ENCODE results near the gene AKT1. TPM values are rescaled to one million over a fixed set of nuclear protein-coding genes. Genes with fewer than 3 reads are reported as not detected.

Gene AKT1
- total RNA-seq, 1 donor: 188 TPM

GRCh38 chr14:104776961-104777807 is 18.4 kb downstream of the AKT1 start:
- no peak overlapping the region for H3K4me2 ChIP-seq (ENCODE audit: insufficient read depth, low read length)
- H2AFZ ChIP-seq (ENCODE audit: low read length): no peak overlapping the region
- H3K27ac ChIP-seq (ENCODE audit: low read depth, low read length): no peak overlapping the region
- H3K4me3 ChIP-seq (ENCODE audit: insufficient read depth, low read length): no peak overlapping the region
- peaks cover 20% of the 10 kb centered on the region for H3K36me3 ChIP-seq (ENCODE audit: insufficient read depth, low read length)
- no peaks in the 10 kb centered on the region for H3K9me3 ChIP-seq (ENCODE audit: low read depth, low read length)
- TF ChIP-seq, protein P1, sequence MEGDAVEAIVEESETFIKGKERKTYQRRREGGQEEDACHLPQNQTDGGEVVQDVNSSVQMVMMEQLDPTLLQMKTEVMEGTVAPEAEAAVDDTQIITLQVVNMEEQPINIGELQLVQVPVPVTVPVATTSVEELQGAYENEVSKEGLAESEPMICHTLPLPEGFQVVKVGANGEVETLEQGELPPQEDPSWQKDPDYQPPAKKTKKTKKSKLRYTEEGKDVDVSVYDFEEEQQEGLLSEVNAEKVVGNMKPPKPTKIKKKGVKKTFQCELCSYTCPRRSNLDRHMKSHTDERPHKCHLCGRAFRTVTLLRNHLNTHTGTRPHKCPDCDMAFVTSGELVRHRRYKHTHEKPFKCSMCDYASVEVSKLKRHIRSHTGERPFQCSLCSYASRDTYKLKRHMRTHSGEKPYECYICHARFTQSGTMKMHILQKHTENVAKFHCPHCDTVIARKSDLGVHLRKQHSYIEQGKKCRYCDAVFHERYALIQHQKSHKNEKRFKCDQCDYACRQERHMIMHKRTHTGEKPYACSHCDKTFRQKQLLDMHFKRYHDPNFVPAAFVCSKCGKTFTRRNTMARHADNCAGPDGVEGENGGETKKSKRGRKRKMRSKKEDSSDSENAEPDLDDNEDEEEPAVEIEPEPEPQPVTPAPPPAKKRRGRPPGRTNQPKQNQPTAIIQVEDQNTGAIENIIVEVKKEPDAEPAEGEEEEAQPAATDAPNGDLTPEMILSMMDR (IDR thresholded peaks at IDR 0.05; ENCODE audit: extremely low read depth, low read depth, low read length): no peak
- peaks cover 38% of the 10 kb centered on the region for H4K20me1 ChIP-seq (ENCODE audit: insufficient read depth, low read length)
- H3K79me2 ChIP-seq (ENCODE audit: insufficient read depth, low read length): peaks cover 6% of the 10 kb centered on the region
- DNase-seq (ENCODE audit: insufficient read length, low spot score, missing footprints): peak; percentile 89
- H3K27me3 ChIP-seq (ENCODE audit: insufficient read depth, low read length): no peaks in the 10 kb centered on the region
- H3K4me1 ChIP-seq (ENCODE audit: insufficient read depth, low read length): no peaks in the 10 kb centered on the region

DNA sequence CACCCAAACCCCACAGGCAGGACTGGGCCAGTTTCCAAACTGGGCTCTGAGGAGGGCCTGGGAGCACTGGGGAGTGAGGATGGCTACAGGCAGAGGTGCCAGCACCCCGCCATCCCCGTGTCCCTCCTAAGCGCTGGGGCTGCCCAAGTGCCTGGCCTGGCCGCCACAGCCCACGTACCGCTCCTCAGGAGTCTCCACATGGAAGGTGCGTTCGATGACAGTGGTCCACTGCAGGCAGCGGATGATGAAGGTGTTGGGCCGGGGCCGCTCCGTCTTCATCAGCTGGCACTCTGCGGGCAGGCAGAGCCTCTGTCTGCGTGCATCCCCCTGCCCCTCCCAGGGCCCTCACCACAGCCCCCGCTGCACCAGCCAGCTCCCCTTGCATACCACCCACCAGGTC is 19.1 kb downstream of the AKT1 start:
- DNase-seq (ENCODE audit: insufficient read length, low spot score, missing footprints): peak; percentile 58
- TF ChIP-seq, protein P1 (IDR thresholded peaks at IDR 0.05; ENCODE audit: extremely low read depth, low read depth, low read length): no peak

DNA sequence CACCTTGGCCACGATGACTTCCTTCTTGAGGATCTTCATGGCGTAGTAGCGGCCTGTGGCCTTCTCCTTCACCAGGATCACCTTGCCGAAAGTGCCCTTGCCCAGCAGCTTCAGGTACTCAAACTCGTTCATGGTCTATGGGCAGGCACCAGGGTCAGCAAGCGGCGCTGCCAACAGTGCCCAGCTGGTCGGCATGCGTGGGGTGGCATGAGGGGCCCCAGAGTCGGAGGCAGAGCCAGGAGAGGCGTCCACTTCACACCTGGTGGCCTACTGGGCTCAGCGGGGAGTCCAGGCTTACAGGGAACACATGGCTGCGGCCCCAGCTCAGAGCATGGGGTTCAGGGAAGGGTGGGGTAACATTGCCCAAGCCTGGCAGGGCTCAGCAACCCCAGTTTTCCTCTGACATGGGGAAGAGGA is 20.5 kb downstream of the AKT1 start:
- Histone ChIP-seq H3K4me2 (ENCODE audit: insufficient read depth, low read length) (no peak overlapping the region), H3K36me3 (ENCODE audit: insufficient read depth, low read length) (peaks cover 37% of the 10 kb centered on the region), H4K20me1 (ENCODE audit: insufficient read depth, low read length) (peaks cover 43% of the 10 kb centered on the region), H3K4me1 (ENCODE audit: insufficient read depth, low read length) (no peaks in the 10 kb centered on the region), H3K27me3 (ENCODE audit: insufficient read depth, low read length) (no peaks in the 10 kb centered on the region), H2AFZ (ENCODE audit: low read length) (no peak overlapping the region), H3K79me2 (ENCODE audit: insufficient read depth, low read length) (peaks cover under 1% of the 10 kb centered on the region), H3K9me3 (ENCODE audit: low read depth, low read length) (no peaks in the 10 kb centered on the region), H3K27ac (ENCODE audit: low read depth, low read length) (no peak overlapping the region), H3K4me3 (ENCODE audit: insufficient read depth, low read length) (no peak overlapping the region)
- TF ChIP-seq, protein P1 (IDR thresholded peaks at IDR 0.05; ENCODE audit: extremely low read depth, low read depth, low read length): no peak
- DNase-seq (ENCODE audit: insufficient read length, low spot score, missing footprints): peak; percentile 83

More for the DNA sequence above, 19.1 kb downstream of the AKT1 start:
- no peaks in the 10 kb centered on the region for H3K27me3 ChIP-seq (ENCODE audit: insufficient read depth, low read length)
- peaks cover 38% of the 10 kb centered on the region for H4K20me1 ChIP-seq (ENCODE audit: insufficient read depth, low read length)
- H3K4me3 ChIP-seq (ENCODE audit: insufficient read depth, low read length): no peak overlapping the region
- H3K4me2 ChIP-seq (ENCODE audit: insufficient read depth, low read length): no peak overlapping the region
- H3K79me2 ChIP-seq (ENCODE audit: insufficient read depth, low read length): peaks cover 3% of the 10 kb centered on the region
- no peak overlapping the region for H3K27ac ChIP-seq (ENCODE audit: low read depth, low read length)
- no peak overlapping the region for H2AFZ ChIP-seq (ENCODE audit: low read length)
- H3K9me3 ChIP-seq (ENCODE audit: low read depth, low read length): no peaks in the 10 kb centered on the region
- peaks cover 27% of the 10 kb centered on the region for H3K36me3 ChIP-seq (ENCODE audit: insufficient read depth, low read length)
- no peaks in the 10 kb centered on the region for H3K4me1 ChIP-seq (ENCODE audit: insufficient read depth, low read length)

GRCh38 chr14:104774453-104775072 is 21.0 kb downstream of the AKT1 start:
- no peaks in the 10 kb centered on the region for H3K79me2 ChIP-seq (ENCODE audit: insufficient read depth, low read length)
- H3K4me3 ChIP-seq (ENCODE audit: insufficient read depth, low read length): no peak overlapping the region
- DNase-seq (ENCODE audit: insufficient read length, low spot score, missing footprints): peak; percentile 49
- no peak overlapping the region for H3K4me2 ChIP-seq (ENCODE audit: insufficient read depth, low read length)
- H4K20me1 ChIP-seq (ENCODE audit: insufficient read depth, low read length): peaks cover 38% of the 10 kb centered on the region
- no peak overlapping the region for H3K27ac ChIP-seq (ENCODE audit: low read depth, low read length)
- H2AFZ ChIP-seq (ENCODE audit: low read length): no peak overlapping the region
- no peaks in the 10 kb centered on the region for H3K9me3 ChIP-seq (ENCODE audit: low read depth, low read length)
- no peaks in the 10 kb centered on the region for H3K27me3 ChIP-seq (ENCODE audit: insufficient read depth, low read length)
- no peaks in the 10 kb centered on the region for H3K4me1 ChIP-seq (ENCODE audit: insufficient read depth, low read length)
- TF ChIP-seq, protein P1 (IDR thresholded peaks at IDR 0.05; ENCODE audit: extremely low read depth, low read depth, low read length): no peak
- peaks cover 33% of the 10 kb centered on the region for H3K36me3 ChIP-seq (ENCODE audit: insufficient read depth, low read length)

Measured in osteoblast (primary cell).